CD4-positive, alpha-beta T cell treated with Interleukin-6 for 4 hours (primary cell): ENCODE results near the gene GSTO1.
"Not testable (repeated sequence)": the region's sequence is repeated elsewhere in the genome, so short reads cannot be mapped to it uniquely, and the experiment has no call there.

Source experiments
- DNase-seq: peaks from one replicate; pipeline ENCODE4 v3.0.0-alpha.2; 2020; ENCODE audit warnings: mixed read lengths

GSTO1 gene

GRCh38 chr10:104254493-104255310, at the start of gene GSTO1:
Gene GSTO1, plus strand, starts transcription at chr10:104254892. Its CDS starts 37 bp downstream, at chr10:104254929.
- peak; percentile 69 for DNase-seq

DNA sequence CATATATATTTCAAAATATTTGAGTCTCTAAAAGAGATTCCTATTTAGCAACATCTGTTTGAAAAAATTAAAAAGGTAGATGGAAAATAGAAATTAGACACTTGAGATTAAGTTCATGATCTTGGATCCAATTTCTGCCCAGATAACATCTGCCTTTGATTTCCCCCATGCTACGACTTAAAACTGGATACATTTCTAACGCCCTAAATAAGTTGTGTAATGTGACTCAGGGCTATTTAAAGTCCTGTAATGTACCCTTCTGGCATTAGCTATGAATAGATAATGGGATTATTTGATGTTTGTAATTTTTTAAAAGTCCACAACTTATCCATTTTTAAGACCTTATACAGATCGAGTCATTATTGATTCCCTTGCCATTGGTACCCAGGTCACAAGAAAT, 46.0 kb upstream of the GSTO1 start:
- no peak for DNase-seq

- peak; percentile 59 for DNase-seq
These were observed 45.0 kb upstream of the GSTO1 start for GRCh38 chr10:104209575-104210198.

DNA sequence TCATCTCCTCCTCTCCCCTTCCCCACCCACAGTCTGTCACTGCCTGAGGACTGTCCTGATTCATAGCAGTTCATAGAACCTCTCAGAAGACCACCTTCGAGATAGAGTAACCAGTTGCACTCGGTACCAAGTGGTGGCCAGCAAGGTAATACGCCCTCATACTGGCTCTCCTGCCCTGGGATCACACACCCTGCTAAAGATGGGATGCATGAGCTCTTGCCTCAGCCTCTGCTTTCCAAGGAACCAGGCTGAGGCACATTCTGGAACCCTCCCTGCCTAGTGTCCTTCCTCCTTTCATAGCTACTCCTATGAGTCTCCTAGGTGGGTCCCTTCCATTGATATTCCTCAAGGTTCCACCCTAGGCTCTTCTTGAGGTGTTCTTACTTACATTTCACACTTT, 38.1 kb upstream of the GSTO1 start:
- no peak for DNase-seq

DNA sequence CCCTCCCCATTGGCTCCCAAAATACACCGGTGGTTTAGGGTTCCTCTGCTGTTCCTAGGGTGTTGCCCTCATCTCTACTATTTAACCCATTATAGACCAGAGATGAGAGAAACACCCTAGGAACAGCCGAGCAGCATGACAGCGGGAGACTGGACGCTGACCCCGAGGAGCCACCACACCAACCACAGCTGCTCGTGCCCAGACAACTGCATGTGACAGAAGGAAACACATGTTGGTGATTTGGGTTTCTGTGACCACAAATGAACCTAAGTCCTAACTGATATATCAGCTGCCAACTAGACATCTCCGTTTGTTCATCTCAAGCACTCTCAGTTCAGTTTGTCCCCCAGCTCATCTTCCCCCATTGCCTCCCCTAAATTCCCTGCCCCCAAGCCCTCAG, 35.9 kb upstream of the GSTO1 start:
- DNase-seq: no peak

GRCh38 chr10:104220522-104220921, 34.2 kb upstream of the GSTO1 start:
- no peak for DNase-seq

DNA sequence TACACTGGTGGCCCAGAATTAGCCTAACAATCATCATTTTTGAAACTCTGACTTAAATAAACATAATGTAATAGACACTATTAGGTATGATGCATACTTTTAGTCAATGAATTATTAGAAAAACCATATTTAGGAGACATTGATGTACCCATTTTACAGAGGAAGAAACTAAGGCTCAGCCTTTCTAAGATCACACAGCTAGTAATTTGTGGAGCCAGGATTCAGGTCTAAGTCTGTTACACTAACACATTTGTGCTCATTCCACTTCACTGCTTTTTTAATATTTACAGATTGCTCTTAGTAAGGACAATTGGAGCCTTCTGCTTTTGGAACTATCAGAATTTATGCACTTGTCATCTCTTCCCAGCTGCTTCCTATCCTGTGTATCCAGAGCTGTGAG, 31.4 kb upstream of the GSTO1 start:
- no peak for DNase-seq

GRCh38 chr10:104230490-104230889, 24.2 kb upstream of the GSTO1 start:
- DNase-seq: no peak

GRCh38 chr10:104231784-104232612, 22.7 kb upstream of the GSTO1 start, which contains the start of gene CFAP43:
Gene CFAP43, minus strand, starts transcription at chr10:104232364. Its CDS starts 118 bp downstream, at chr10:104232246.
- DNase-seq: peak; percentile 98

DNA sequence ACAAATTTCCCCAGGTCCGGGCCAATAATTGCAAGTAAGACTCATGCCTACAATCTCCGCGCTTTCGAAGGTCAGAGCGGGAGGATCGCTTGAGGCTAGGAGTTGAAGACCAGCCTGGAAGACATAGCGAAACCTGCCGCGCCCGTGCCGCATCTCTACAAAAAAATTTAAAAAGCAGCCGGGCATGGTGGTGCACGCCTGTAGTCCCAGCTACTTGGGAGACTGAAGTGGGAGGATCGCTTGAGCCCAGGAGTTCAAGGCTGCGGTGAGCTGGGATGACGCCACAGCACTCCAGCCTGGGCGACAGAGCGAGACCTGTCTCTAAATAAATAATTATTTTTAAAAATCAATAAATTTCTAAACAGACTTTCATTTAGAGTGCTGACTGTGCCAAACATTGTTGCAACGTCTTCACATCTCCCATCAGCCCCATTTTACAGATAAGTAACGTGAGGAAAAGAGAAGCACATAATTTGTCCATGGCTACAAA, 22.0 kb upstream of the GSTO1 start:
- DNase-seq: no peak

GRCh38 chr10:104233817-104234216, 20.9 kb upstream of the GSTO1 start:
- no peak for DNase-seq

DNA sequence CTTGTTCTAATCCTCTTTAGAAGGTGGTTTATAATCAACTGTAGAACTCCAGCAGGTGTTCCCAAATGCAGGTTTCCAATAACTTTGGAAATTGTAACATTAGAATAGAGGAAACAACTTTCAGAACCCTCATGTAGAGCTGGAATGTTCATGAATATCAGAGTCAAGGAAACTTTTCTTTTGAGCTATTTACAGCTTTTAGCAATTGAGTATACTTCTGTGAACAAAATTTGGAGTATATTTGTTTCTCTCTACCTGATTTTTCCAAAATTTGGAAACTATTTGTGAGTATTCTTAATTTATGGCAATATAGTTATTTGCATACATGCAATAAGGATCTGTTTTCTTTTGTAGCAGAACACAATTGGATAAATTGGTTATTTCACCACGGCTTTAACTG, 19.8 kb upstream of the GSTO1 start:
- DNase-seq: no peak

DNA sequence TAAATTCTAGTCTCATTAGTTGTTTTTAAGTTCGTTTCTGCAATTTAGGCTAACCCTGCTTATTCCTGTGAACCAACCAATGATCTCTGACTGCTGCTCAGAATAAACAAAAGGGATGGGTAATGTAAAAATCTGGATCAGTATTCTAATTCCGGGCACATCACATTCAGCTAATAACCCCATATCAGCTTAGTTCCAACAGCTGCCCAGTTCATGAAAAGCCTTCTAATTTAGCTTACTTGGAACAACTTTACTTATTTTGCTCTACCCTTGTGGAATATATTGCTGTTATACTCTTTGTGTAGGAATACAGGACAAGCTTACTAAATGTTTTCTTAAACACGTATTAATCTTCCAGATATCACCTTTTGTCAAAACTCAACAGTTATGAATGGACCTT, 18.9 kb upstream of the GSTO1 start:
- no peak for DNase-seq

DNA sequence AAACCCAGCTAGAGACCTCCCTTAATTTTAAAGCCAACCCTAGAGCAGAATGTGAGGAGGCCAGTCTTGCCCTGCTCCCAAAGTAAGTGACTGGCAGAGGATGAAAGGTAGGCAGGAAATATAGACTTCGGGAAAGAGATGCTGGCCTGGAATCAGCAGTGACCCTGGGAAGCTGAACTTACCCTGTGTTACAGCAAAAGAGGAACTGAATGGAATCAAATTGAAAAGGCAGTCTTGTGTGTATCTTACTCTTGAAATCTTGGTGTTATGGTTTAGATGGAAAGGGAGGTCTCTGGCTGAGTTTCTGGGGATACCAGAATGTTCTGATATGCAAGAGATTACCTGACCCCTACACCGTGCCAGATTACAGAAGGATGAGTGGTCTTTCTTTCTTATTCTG, 14.6 kb upstream of the GSTO1 start:
- DNase-seq: no peak

GRCh38 chr10:104242545-104242944, 12.1 kb upstream of the GSTO1 start:
- no peak for DNase-seq

DNA sequence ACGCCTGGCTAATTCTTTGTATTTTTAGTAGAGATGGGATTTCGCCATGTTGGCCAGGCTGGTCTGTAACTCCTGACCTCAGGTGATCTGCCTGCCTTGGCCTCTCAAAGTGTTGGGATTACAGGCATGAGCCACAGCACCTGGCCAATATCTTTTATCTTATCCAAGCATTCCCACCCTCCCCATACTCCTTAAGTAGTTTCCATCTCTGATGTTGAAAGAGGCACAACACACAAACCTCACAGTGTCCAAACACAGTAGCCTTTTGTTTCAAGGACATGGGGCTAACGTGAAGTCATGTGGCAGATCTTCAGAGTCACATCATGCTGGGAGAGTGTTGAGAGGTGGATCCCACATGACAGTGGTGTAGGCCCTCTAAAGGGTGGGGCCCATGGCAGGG, 11.7 kb upstream of the GSTO1 start:
- DNase-seq: not testable (repeated sequence)

GRCh38 chr10:104243512-104243911, 11.2 kb upstream of the GSTO1 start:
- no peak for DNase-seq

DNA sequence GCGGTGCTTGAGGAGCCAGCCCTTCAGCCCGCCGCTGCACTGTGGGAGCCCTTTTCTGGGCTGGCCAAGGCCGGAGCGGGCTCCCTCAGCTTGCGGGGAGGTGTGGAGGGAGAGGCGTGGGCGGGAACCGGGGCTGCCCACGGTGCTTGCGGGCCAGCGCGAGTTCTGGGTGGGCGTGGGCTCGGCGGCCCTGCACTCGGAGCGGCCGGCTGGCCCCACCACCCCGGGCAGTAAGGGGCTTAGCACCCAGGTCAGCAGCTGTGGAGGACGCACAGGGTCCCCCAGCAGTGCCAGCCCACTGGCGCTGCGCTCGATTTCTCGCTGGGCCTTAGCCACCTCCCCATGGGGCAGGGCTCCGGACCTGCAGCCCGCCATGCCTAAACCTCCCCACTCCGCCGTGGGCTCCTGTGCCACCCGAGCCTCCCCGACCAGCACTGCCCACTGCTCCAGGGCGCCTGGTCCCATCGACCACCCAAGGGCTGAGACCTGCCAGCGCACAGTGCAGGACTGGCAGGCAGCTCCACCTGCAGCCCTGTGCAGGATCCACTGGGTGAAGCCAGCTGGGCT, 9.5 kb upstream of the GSTO1 start:
- DNase-seq: no peak

DNA sequence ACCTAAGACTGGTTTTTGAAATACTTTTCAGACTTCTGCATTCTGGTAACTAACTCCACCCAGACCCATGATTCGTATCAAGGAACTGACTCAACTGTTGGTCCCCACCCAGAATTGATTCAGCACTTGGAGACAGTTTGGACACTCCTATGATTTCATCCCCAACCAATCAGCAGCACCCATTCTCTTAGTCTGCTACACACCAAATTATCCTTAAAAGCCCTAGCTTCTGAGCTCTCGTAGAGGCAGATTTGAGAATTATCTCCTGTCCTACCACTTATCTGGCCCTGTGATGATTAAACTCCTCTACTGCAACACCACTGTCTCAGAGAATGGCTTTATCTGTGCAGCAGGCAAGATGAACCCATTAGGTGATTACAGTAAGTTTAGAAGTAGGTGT, 7.7 kb upstream of the GSTO1 start:
- no peak for DNase-seq

DNA sequence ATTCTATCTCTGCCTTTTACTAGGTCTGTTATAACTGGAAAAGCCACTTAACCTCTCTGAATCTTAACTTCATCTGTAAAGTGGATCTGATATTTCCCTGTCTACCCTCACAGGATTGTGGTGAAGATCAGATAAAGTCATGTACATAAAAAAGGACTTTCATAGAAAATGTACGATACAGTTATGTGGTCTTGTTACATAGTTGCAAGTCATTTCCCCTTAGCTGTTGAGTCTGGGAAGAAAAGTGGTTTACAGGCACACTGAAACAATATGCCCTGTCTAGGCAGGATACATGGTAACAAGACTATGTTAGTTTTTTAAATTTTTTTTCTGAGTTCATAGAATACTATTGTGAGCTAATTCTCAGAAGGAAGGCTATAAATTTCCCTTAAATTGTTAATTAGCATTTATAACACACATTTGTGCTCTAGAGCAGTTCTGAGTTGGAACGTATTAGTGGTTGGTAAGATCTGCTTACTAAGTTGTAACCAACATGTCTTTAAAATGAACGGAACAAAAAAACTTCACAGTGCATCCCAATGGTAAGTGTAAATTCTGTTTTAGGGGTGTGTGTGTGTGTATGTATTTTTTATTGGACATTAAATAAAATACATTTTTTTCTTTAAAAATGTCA, 7.1 kb upstream of the GSTO1 start:
- no peak for DNase-seq

GRCh38 chr10:104248931-104249330, 5.8 kb upstream of the GSTO1 start:
- not testable (repeated sequence) for DNase-seq

GRCh38 chr10:104250371-104250770, 4.3 kb upstream of the GSTO1 start:
- no peak for DNase-seq
